GF-D8 (cell line): ENCODE data around the gene PDZD8.
"Not testable (repeated sequence)": the region's sequence is repeated elsewhere in the genome, so short reads cannot be mapped to it uniquely, and the experiment has no call there.

Source experiments
- DNase-seq: peaks from one replicate; lab custom pipeline; 2025; lab: John Stamatoyannopoulos, UW

PDZD8 gene

GRCh38 chr10:117350909-117351308 is 24.3 kb downstream of the PDZD8 start:
- no peak for DNase-seq

- no peak for DNase-seq
These were observed 27.0 kb downstream of the PDZD8 start for GRCh38 chr10:117348236-117348635.

- DNase-seq = no peak
These were observed 28.7 kb downstream of the PDZD8 start for GRCh38 chr10:117346574-117346973.

- DNase-seq = no peak
These were observed 30.1 kb downstream of the PDZD8 start for GRCh38 chr10:117345143-117345542.

GRCh38 chr10:117342641-117343040 is 32.6 kb downstream of the PDZD8 start:
- DNase-seq = no peak

- no peak for DNase-seq
These were observed 34.2 kb downstream of the PDZD8 start for GRCh38 chr10:117341061-117341460.

GRCh38 chr10:117339979-117340378 is 35.3 kb downstream of the PDZD8 start:
- no peak for DNase-seq

- DNase-seq = no peak
These were observed 35.7 kb downstream of the PDZD8 start for GRCh38 chr10:117339578-117339977.

- no peak for DNase-seq
These were observed 40.3 kb downstream of the PDZD8 start for GRCh38 chr10:117334926-117335325.

- no peak for DNase-seq
These were observed 41.2 kb downstream of the PDZD8 start for GRCh38 chr10:117334066-117334465.

GRCh38 chr10:117327262-117327661 is 48.0 kb downstream of the PDZD8 start:
- DNase-seq = no peak

GRCh38 chr10:117324367-117324766 is 50.9 kb downstream of the PDZD8 start:
- DNase-seq = no peak

- DNase-seq = no peak
These were observed 53.0 kb downstream of the PDZD8 start for GRCh38 chr10:117322260-117322659.

GRCh38 chr10:117320050-117320665 is 55.1 kb downstream of the PDZD8 start:
- DNase-seq = no peak

GRCh38 chr10:117318909-117319308 is 56.3 kb downstream of the PDZD8 start:
- DNase-seq = no peak

- no peak for DNase-seq
These were observed 58.5 kb downstream of the PDZD8 start for GRCh38 chr10:117316701-117317100.

GRCh38 chr10:117313641-117314040 is 61.6 kb downstream of the PDZD8 start:
- no peak for DNase-seq

- no peak for DNase-seq
These were observed 62.8 kb downstream of the PDZD8 start for GRCh38 chr10:117312430-117312829.

- DNase-seq = no peak
These were observed 64.0 kb downstream of the PDZD8 start for GRCh38 chr10:117311261-117311660.

GRCh38 chr10:117306674-117307073 is 68.6 kb downstream of the PDZD8 start:
- DNase-seq = no peak

- not testable (repeated sequence) for DNase-seq
These were observed 71.8 kb downstream of the PDZD8 start for GRCh38 chr10:117303451-117303850.

- DNase-seq = no peak
These were observed 74.6 kb downstream of the PDZD8 start for GRCh38 chr10:117300671-117301070.

- DNase-seq = no peak
These were observed 75.8 kb downstream of the PDZD8 start for GRCh38 chr10:117299435-117299834.

GRCh38 chr10:117298219-117298618 is 77.0 kb downstream of the PDZD8 start:
- DNase-seq = no peak

- no peak for DNase-seq
These were observed 80.5 kb downstream of the PDZD8 start for GRCh38 chr10:117294735-117295134.
